VCaP (cell line): ENCODE results near the gene FGFBP3.

Experiments used
- H3K27ac ChIP-seq: fragments of 450-650 bp; 2 replicates; pipeline ENCODE4 v1.5.1; 2017
- TF ChIP-seq, protein P1 (sequence below): fragments of 450-650 bp; conservative IDR thresholded peaks from 2 replicates; pipeline ENCODE4 v1.5.1; 2017; ENCODE audit warnings: mild to moderate bottlenecking, moderate library complexity

FGFBP3 gene

DNA sequence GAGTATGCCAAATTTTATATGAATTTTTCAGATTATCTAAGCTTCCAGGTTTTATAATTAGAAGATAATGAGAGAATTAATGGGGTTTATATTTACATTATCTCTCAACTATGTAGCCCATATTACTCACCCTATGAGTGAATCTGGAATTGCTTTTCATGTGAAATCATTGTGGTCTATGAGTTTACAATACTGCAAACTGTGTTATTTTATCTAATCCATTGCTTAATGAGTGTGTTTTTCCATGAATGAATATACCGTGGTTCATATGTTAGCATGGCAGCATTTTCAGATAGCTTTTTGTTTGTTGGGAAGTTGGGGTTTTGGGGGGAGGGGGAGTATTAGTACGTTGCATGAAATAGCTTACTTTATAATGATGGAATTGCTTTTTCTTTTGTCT, 44.5 kb downstream of the FGFBP3 start:
- peak overlapping the region; percentile 50 for H3K27ac ChIP-seq
- TF ChIP-seq, protein P1, sequence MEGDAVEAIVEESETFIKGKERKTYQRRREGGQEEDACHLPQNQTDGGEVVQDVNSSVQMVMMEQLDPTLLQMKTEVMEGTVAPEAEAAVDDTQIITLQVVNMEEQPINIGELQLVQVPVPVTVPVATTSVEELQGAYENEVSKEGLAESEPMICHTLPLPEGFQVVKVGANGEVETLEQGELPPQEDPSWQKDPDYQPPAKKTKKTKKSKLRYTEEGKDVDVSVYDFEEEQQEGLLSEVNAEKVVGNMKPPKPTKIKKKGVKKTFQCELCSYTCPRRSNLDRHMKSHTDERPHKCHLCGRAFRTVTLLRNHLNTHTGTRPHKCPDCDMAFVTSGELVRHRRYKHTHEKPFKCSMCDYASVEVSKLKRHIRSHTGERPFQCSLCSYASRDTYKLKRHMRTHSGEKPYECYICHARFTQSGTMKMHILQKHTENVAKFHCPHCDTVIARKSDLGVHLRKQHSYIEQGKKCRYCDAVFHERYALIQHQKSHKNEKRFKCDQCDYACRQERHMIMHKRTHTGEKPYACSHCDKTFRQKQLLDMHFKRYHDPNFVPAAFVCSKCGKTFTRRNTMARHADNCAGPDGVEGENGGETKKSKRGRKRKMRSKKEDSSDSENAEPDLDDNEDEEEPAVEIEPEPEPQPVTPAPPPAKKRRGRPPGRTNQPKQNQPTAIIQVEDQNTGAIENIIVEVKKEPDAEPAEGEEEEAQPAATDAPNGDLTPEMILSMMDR: no peak

DNA sequence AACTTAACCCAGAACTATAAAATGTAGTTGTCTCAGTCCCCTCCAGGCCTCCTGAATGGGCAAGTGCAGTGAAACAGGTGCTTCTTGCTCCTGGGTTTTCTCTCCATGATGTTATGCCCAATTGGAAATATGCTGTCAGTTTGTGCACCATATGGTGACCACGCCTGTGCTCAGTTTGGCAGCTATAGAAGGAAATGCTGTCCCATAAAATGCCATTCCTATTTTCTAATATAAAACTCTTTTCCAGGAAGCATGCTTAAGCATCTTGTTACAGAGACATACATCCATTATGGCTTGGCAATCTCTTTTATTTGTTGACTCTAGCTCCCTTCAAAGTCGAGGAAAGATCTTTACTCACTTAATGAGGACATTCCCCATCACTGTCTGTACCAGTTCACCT, 45.2 kb downstream of the FGFBP3 start:
- TF ChIP-seq, protein P1: no peak

DNA sequence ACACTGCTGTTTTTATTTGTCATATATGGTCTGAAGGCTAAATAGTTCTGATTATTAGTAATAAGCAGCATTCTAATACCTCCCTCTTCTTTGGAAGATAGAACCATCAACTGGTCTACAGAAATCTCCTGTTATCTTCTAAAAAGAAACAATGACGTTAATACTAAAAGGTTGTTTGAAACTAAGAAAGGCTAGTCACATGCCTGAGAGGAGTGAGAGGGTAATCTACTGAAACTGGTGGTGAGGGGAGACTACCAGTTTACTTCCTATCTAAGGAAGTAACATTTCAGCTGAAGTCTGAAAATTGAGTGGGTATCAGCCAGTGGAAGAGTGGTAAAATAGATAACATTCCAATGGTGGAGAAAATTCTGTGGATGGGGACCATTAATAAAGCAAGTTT, 48.4 kb downstream of the FGFBP3 start:
- no peak overlapping the region for H3K27ac ChIP-seq
- TF ChIP-seq, protein P1: no peak

More for the DNA sequence above, 45.2 kb downstream of the FGFBP3 start:
- H3K27ac ChIP-seq: peak overlapping the region; percentile 50

DNA sequence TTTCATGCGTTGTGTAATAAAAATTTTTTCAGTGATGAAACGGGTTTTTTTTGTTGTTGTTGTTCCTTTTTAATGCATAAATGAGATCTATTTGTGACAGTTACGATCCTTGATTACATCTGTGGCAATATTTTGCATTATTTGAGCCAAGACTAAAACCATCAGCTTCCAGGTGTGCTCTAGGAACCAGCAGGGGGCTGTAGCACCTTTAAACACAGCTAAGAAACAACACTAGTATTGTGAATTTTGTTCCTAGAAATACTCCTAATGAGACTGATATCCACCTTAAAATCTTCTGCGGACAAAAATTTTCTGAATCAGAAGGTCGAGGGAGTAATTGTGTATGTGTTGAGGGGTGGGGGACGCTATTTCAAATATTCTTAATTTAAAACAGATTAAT, 52.6 kb downstream of the FGFBP3 start:
- TF ChIP-seq, protein P1: peak; percentile 82
- H3K27ac ChIP-seq: no peak overlapping the region
